BLaER1 (cell line): ENCODE data around the gene SRGAP2B.
A peak's percentile ranks its signal among the peaks of the same experiment; 100 is the strongest.
"Not testable (repeated sequence)": the region's sequence is repeated elsewhere in the genome, so short reads cannot be mapped to it uniquely, and the experiment has no call there.

Experiments used
- H3K27ac ChIP-seq: shearing (Covaris generic); formaldehyde crosslinking; 2 replicates; pipeline ENCODE4 v1.8.1; 2022
- H3K27me3 ChIP-seq: shearing (Covaris generic); formaldehyde crosslinking; 2 replicates; pipeline ENCODE4 v1.8.1; 2022
- H3K36me3 ChIP-seq: shearing (Covaris generic); formaldehyde crosslinking; 2 replicates; pipeline ENCODE4 v1.8.1; 2022
- H3K4me1 ChIP-seq: shearing (Covaris generic); formaldehyde crosslinking; 2 replicates; pipeline ENCODE4 v1.8.1; 2022
- H3K4me2 ChIP-seq: shearing (Covaris generic); formaldehyde crosslinking; 2 replicates; pipeline ENCODE4 v1.8.1; 2022
- H3K4me3 ChIP-seq: shearing (Covaris generic); formaldehyde crosslinking; 2 replicates; pipeline ENCODE4 v1.8.1; 2022
- H3K9ac ChIP-seq: shearing (Covaris generic); formaldehyde crosslinking; 2 replicates; pipeline ENCODE4 v1.8.1; 2022
- H3K9me3 ChIP-seq: shearing (Covaris generic); formaldehyde crosslinking; 2 replicates; pipeline ENCODE4 v1.8.1; 2022
- H4K20me1 ChIP-seq: shearing (Covaris generic); formaldehyde crosslinking; 2 replicates; pipeline ENCODE4 v1.8.1; 2022

The SRGAP2B gene

DNA sequence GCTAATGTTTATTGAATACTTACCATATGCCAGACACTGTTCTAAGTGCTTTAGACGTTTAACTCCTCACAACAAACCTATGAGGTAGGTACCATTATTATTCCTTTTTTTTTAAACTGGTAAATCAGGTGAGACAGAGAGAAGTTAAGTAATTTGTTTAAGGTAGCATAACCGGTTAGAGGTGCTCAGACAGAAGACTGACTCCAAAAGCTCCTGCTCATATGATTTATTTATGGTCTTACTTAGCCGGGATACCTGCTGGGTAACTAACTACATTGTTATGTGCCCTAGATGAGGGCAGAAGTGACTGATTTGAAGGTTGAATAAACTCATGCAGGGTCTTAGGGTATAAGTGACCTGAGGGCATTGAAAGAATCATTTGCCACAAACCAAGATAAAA is 17.6 kb upstream of the SRGAP2B start:
- not testable (repeated sequence) for H3K4me3 ChIP-seq, H3K36me3 ChIP-seq, H3K27me3 ChIP-seq, H3K9me3 ChIP-seq, H3K27ac ChIP-seq, H4K20me1 ChIP-seq, H3K9ac ChIP-seq, H3K4me2 ChIP-seq, H3K4me1 ChIP-seq

DNA sequence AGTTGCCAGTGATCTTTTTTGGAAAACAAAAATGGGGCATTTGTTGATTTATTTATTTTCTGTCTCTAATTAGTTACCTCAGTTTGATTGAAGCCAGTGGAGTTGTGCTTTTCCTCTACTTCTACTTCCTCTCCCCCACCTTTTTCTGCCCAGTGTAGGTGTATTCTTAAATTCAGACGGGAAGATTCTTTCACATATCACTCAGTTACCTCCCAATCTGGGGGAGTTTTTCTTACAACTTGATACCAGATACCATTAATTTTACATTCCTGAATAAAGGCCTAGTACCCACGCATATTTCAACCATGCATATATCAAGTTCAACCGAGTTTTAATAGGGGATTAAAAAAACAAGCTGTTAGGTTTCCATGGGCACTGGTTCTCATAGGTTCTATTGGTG is 16.5 kb upstream of the SRGAP2B start:
- H3K4me3 ChIP-seq, H3K27ac ChIP-seq, H3K4me1 ChIP-seq, H3K9ac ChIP-seq, H3K36me3 ChIP-seq, H4K20me1 ChIP-seq, H3K9me3 ChIP-seq, H3K27me3 ChIP-seq, H3K4me2 ChIP-seq: not testable (repeated sequence)

DNA sequence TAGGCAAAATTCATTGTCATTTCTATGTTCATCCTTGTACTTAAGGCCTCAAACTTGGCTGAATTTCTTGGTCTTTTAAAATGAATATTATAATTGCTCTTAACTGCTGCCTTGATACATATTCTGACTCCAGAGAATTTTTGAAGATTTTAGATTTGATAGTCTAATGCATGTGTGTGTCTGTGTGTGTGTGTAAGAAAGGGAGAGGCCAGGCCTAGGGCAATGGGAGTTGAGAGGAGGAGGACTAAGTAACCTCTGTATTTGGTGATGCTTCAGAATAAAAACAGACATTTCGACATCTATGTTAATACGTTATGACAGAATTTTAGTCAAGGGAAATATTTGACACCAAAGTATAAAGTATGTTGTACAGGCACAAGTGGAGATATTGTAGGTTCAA is 8.2 kb upstream of the SRGAP2B start:
- H3K9me3 ChIP-seq, H3K27ac ChIP-seq, H3K9ac ChIP-seq, H3K36me3 ChIP-seq, H3K4me3 ChIP-seq, H3K4me2 ChIP-seq, H4K20me1 ChIP-seq, H3K4me1 ChIP-seq, H3K27me3 ChIP-seq: not testable (repeated sequence)

DNA sequence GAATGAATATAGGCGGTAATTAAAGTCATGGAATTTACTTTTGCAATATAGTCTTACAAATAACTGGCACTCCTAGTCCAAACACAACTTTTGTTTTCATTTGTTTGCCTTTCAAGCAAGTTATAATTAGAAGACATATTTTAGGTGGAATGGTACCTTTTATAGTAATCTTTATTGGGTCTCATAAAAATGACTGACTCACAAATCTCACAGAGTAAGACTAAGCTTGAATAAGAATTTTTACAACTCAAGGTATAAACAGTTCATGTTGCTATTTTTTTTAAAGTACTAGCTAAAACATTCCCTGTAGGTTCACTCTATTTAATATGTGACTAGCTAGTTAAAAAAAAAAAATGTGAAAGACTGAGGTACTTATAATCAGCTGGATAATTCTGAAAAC is 6.6 kb upstream of the SRGAP2B start:
- not testable (repeated sequence) for H3K27ac ChIP-seq, H3K4me2 ChIP-seq, H3K9ac ChIP-seq, H3K9me3 ChIP-seq, H3K4me3 ChIP-seq, H4K20me1 ChIP-seq, H3K27me3 ChIP-seq, H3K4me1 ChIP-seq, H3K36me3 ChIP-seq

DNA sequence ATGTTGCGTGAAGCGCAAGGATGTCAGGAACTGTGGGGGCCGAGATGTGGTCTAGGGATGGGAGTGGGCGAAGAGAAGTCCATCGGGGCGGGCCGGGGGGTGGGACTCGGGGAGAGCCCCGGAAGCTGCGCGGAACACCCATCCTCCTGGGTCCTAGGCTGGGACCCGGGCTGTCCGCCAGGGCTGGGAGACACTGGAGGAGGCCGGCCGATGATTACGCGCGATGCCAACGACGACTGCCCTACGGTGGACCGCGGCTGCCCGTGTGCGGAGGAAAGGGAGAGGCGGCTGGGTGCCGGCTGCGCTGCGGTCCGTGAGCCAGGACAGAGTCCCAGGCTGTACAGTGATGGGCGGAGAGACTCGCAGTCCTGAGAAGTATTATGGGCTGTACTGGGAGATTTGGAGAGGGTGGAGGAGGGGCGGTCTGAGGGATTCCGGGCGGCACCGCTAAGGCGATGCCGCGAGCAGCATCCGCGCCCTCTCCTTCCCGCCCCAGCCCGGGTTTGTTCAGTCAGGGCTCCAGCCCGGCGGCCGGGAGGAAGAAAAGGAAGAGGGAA is 395 bp downstream of the SRGAP2B start:
- not testable (repeated sequence) for H3K9ac ChIP-seq, H3K9me3 ChIP-seq, H3K4me1 ChIP-seq, H3K4me2 ChIP-seq, H3K36me3 ChIP-seq, H4K20me1 ChIP-seq, H3K27ac ChIP-seq, H3K27me3 ChIP-seq
- H3K4me3 ChIP-seq: peak overlapping the region; percentile 61

- H3K36me3 ChIP-seq, H3K9me3 ChIP-seq, H3K4me1 ChIP-seq, H4K20me1 ChIP-seq, H3K27ac ChIP-seq, H3K27me3 ChIP-seq: not testable (repeated sequence)
- Histone ChIP-seq H3K9ac (0 out of 2 replicates have a peak overlapping the region, but pooled peaks have one; percentile 45), H3K4me3 (peak overlapping the region; percentile 64), H3K4me2 (peak overlapping the region; percentile 58)
Measured at GRCh38 chr1:145093517-145094149, 1.5 kb downstream of the SRGAP2B start.

DNA sequence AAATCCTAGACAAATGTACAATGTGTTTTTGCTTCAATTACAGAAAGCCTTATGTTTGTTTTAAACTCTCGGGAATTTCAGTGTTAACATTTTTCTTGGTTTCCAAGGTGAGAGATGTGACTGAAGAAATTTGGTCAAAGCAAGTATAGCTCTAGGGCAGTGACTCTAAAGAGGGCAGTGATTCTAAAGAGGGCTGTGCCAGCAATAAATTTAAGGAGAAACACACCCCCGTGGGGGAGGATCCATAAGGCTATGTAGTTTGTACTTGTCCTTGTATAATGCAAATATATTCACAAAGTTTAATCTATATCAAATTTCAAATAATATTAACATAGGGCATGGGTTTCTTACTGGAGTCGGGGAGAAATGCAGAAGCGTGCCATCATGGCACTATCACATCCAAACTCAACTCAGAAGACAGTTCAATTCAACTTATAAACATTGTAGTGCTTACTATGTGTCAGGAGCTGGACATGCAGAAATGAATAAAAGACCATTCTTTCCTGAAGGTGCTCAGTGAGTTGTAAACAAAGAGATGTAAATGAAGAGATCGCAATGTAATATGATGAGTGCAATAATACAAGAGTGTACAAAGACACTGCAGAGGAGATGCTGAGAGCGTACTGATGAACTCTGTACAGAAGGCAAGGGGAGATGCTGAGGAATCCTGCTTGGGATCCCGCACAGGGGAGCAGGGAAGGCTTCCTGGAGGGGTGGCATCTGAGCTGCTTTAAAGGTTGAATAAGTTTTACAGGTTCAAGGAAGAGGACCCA is 12.5 kb downstream of the SRGAP2B start:
- not testable (repeated sequence) for H3K4me2 ChIP-seq, H3K9me3 ChIP-seq, H3K27me3 ChIP-seq, H3K36me3 ChIP-seq, H4K20me1 ChIP-seq, H3K4me1 ChIP-seq, H3K27ac ChIP-seq, H3K4me3 ChIP-seq, H3K9ac ChIP-seq

- not testable (repeated sequence) for H3K9me3 ChIP-seq, H3K27ac ChIP-seq, H3K9ac ChIP-seq, H3K4me3 ChIP-seq, H4K20me1 ChIP-seq, H3K4me2 ChIP-seq, H3K27me3 ChIP-seq, H3K36me3 ChIP-seq, H3K4me1 ChIP-seq
Measured at GRCh38 chr1:145080193-145080592, 14.9 kb downstream of the SRGAP2B start.

DNA sequence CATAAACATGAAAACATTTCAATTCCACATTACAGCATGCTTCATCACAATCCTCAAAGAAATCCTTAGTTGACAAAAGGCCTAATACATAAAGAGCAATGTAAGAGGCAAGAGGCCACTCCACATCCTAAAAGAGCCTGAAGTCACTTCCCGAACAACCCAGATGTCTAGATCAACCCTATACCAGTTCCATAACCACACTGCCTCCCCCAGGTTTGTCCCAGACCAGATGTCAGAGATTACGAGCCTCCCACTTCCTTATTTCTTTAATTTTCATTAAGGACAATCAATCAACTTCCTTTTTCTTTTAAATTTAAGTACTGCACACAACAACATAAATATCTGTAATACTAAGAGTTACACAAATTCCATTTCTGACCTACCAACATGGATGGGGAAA is 15.4 kb downstream of the SRGAP2B start:
- not testable (repeated sequence) for H3K27ac ChIP-seq, H3K4me1 ChIP-seq

DNA sequence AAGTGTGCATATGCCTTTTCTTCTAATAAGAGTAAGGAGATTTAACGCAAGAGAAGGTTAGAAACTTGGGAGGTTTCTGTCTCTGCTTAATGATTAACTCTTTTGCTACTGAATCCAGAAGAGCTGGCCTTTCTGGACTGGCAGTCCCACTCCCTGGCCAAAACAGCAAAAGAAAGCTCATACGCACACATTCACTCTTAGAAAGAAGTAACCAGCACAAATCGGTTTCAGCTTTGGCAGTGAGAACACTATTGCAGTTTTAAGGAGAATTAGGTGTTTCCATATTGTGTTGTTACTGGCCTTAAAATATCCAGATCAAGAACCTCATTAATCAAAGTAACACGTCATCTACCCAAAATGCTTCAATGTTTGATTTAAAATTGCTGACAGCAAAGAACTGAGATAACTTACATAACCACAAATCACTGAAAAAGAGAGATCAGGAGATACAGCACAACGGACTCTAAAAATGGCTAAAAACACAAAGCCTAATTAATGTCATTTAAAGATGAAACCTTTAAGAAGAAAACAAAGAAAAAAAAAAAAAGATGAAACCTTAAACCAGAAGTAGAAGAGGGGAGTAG is 16.2 kb downstream of the SRGAP2B start:
- H3K4me1 ChIP-seq, H3K4me3 ChIP-seq, H3K9ac ChIP-seq, H3K27ac ChIP-seq, H3K4me2 ChIP-seq, H4K20me1 ChIP-seq, H3K36me3 ChIP-seq, H3K27me3 ChIP-seq, H3K9me3 ChIP-seq: not testable (repeated sequence)

More for the DNA sequence above, 15.4 kb downstream of the SRGAP2B start:
- H3K9me3 ChIP-seq, H3K36me3 ChIP-seq, H3K27me3 ChIP-seq, H3K4me3 ChIP-seq, H3K4me2 ChIP-seq, H3K9ac ChIP-seq, H4K20me1 ChIP-seq: not testable (repeated sequence)

DNA sequence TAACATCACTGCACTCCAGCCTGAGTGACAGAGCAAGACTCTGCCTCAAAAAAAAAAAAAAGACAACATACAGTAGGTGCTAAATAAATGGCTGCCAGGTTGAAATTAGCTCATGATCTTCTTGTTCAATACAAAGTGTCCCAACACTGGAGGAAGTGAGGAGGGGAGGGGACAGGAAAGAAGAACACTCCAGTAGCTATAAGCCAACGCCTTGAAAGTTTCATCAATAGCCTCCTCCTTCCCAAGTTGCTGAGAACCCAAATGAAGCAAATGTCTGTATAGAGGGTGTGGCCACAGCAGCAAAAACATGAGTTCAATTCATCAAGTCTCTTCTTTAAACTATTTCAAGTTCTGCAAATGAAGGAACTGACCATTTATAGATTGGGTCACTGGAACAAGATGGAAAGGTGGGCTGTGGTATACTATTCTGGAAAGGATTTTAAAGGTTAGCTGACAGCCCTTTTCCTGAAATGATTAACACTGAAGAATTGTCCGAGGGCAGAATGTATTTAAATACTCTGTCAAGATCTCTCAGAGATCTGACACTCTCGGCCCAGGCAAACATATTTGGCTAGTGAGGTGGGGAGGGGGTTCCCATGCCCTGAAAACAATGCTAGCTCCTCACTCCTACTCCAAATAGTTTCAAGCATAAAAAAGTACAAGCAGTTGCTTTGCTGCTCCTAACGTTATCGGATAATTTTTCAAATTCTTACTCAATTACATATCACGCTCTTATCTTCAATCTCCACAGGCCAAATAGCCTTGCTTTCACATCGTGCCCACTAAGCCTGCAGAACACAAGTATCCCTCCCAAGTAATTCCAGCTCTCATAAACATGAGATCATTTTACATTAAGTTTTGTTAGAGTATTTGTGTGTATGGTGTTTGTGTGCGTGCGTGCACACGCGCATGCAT is 17.0 kb downstream of the SRGAP2B start:
- not testable (repeated sequence) for H3K4me1 ChIP-seq, H3K27me3 ChIP-seq, H3K27ac ChIP-seq, H3K9me3 ChIP-seq, H3K36me3 ChIP-seq, H3K9ac ChIP-seq, H3K4me2 ChIP-seq, H4K20me1 ChIP-seq, H3K4me3 ChIP-seq

DNA sequence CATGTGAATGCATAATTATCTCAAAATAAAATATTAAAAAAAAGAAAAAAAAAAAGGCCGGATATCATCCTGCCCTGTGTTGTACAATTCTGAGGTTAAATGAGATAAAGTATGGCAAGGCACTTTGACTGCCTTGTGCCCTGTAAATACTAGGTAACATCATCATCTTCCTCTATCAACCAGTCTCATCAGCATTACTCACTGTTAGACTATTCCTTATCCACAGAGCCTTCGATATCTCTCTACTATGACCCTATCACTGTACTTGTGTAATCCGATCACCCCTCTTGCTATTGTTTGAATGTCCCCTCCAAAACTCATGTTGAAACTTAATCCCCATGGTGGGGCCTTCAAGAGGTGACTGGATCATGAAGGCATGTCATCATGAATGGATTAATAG is 18.3 kb downstream of the SRGAP2B start:
- not testable (repeated sequence) for H3K4me1 ChIP-seq, H3K9me3 ChIP-seq, H3K4me3 ChIP-seq, H3K27me3 ChIP-seq, H3K4me2 ChIP-seq, H4K20me1 ChIP-seq, H3K27ac ChIP-seq, H3K9ac ChIP-seq, H3K36me3 ChIP-seq

DNA sequence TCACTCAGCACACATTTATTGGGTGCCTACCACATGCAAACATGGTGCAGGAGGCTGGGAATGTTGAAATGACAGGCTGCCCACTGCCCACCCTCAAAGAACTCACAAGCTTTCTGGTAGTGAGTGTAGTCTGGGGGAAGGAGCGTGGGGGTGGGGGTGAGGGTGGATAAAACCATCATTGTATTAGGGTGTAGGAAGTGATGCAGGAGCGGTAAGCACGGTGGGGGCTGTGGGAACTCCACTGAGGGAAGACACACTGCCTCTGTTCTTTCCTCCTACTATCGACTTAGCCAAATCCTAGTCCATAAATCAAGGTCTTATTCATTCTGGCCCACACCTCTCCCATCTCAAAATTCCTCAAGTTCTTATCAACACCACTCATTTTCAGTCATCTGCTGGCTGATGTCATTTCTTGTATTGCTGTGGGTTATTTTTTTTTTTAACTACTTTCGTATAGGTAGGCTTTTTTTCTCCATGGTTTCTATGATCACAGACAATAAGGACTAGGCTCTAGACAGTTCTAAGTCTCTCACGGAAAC is 21.0 kb downstream of the SRGAP2B start:
- not testable (repeated sequence) for H3K36me3 ChIP-seq, H4K20me1 ChIP-seq, H3K9me3 ChIP-seq, H3K4me1 ChIP-seq, H3K4me2 ChIP-seq, H3K4me3 ChIP-seq, H3K27me3 ChIP-seq, H3K27ac ChIP-seq, H3K9ac ChIP-seq

DNA sequence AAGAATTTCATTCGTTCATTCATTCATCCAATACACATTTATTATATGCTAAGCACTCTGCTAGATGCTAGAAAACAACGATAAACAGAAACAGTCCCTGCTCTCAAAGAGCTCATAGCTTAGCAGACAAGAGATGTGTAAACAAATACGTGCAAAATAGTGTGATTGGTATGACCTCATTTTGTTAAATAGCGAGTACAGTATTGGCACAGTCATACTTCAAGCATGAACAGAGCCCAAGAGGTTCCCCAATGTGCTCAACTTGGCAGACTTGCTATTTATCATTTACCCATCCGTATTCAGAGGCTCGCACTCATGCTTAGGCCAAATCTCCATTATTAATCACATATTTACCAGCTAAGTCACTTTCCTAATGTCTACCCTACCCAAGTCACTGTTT is 23.6 kb downstream of the SRGAP2B start:
- not testable (repeated sequence) for H3K4me1 ChIP-seq, H3K4me3 ChIP-seq, H3K27me3 ChIP-seq, H3K9me3 ChIP-seq, H3K36me3 ChIP-seq, H4K20me1 ChIP-seq, H3K4me2 ChIP-seq, H3K27ac ChIP-seq, H3K9ac ChIP-seq
